Gastroesophageal sphincter (tissue), 4 donors: ENCODE data around the gene SKIL. TPM values are rescaled to one million over a fixed set of nuclear protein-coding genes. Genes with fewer than 3 reads are reported as not detected.

ENCODE experiments used
- ATAC-seq: fragments of 150-250 bp; one replicate; pipeline ENCODE4 v1.9.1; 2016; ENCODE audit warnings: mild to moderate bottlenecking, moderate library complexity
- H3K27ac ChIP-seq, 4 donors: fragments of 200-600 bp; sonication (generic) in 3 of 4; 1 replicate in 3 of 4; 2 replicates in 1 of 4; pipeline ENCODE4 v1.5.1; 2016 to 2019
- H3K27me3 ChIP-seq: fragments of 200-600 bp; sonication (generic); one replicate; pipeline ENCODE4 v1.5.1; 2019
- H3K36me3 ChIP-seq, 2 donors: fragments of 200-600 bp; sonication (generic); one replicate each; pipeline ENCODE4 v1.5.1; 2019; ENCODE audit warnings: control low read depth in 1 of 2
- H3K4me1 ChIP-seq, 3 donors: fragments of 200-600 bp; sonication (generic); 1 replicate in 2 of 3; 2 replicates in 1 of 3; pipeline ENCODE4 v1.5.1; 2016 to 2019; ENCODE audit warnings: control low read depth in 2 of 3
- H3K4me3 ChIP-seq, 2 donors: fragments of 200-600 bp; sonication (generic); one replicate each; pipeline ENCODE4 v1.5.1; 2019; ENCODE audit warnings: mild to moderate bottlenecking in 1 of 2, moderate library complexity in 1 of 2
- H3K9me3 ChIP-seq, 3 donors: fragments of 200-600 bp; sonication (generic); one replicate each; pipeline ENCODE4 v1.5.1; 2017 to 2019; ENCODE audit warnings: control low read depth in 2 of 3
- CTCF ChIP-seq, 4 experiments: fragments of 200-600 bp in 2 of 4; fragments of 450-650 bp in 2 of 4; sonication (generic) in 1 of 4; IDR thresholded peaks; one replicate each; pipeline ENCODE4 v1.5.1; 2017 to 2019; ENCODE audit warnings: antibody characterized with exemption in 4 of 4, mild to moderate bottlenecking in 2 of 4, moderate library complexity in 2 of 4
- EP300 ChIP-seq: sonication (generic); formaldehyde crosslinking; IDR thresholded peaks from one replicate; pipeline ENCODE4 v1.6.1; 2017; ENCODE audit warnings: antibody characterized with exemption, mild to moderate bottlenecking
- POLR2A ChIP-seq, 2 donors: fragments of 450-650 bp; IDR thresholded peaks; one replicate each; pipeline ENCODE4 v1.6.1; 2017; ENCODE audit warnings: antibody characterized with exemption in 2 of 2, mild to moderate bottlenecking in 2 of 2, moderate library complexity in 1 of 2
- POLR2AphosphoS5 ChIP-seq: sonication (generic); formaldehyde crosslinking; IDR thresholded peaks from one replicate; pipeline ENCODE4 v1.6.1; 2017; ENCODE audit warnings: antibody characterized with exemption
- WGBS, 2 donors: methylation state at CpG; one replicate each; pipeline ENCODE4 v1.1.5; 2018; ENCODE audit warnings: low coverage in 1 of 2; 5-methylcytosine and 5-hydroxymethylcytosine counted together
- total RNA-seq, 4 donors: library from RNA; depleted of rRNA; stranded (reverse); fragments of >200 nt; gene quantifications; one replicate each; pipeline ENCODE4 v1.1.0, GENCODE V29; 2016

Gene SKIL
- total RNA-seq, 4 donors from 2014 or later: 29.1 to 52.8 (median 35.9) TPM

GRCh38 chr3:170367797-170368196 is 10.3 kb downstream of the SKIL start:
- Histone ChIP-seq H3K4me1 (peaks cover 0 to 55% (median 5%) of the 10 kb centered on the region in 3 donors), H3K27ac (no peak overlapping the region), H3K36me3 (peaks cover 0 to 8% of the 10 kb centered on the region in 2 donors), H3K9me3 (no peaks in the 10 kb centered on the region), H3K27me3 (no peaks in the 10 kb centered on the region), H3K4me3 (no peak overlapping the region)
- WGBS, 2 donors: 71 to 73% methylated on average over 4 of the region's 4 CpGs
- ATAC-seq: no peak
- TF ChIP-seq EP300: no peak
- no peak for TF ChIP-seq POLR2A (IDR thresholded peaks at IDR 0.05)
- no peak for TF ChIP-seq CTCF (IDR thresholded peaks at IDR 0.05)
- no peak for TF ChIP-seq POLR2AphosphoS5

- H3K4me1 ChIP-seq: peaks cover 0 to 49% (median 5%) of the 10 kb centered on the region in 3 donors
- H3K36me3 ChIP-seq: peaks cover 0 to 2% of the 10 kb centered on the region in 2 donors
- H3K27ac ChIP-seq: no peak overlapping the region
- peak in 3 of 4 experiments; percentile 16 to 43 (median 32) for TF ChIP-seq CTCF (IDR thresholded peaks at IDR 0.05)
- no peak for TF ChIP-seq EP300
- TF ChIP-seq POLR2A (IDR thresholded peaks at IDR 0.05): no peak
- TF ChIP-seq POLR2AphosphoS5: no peak
- no peak for ATAC-seq
- H3K4me3 ChIP-seq: no peak overlapping the region
- no peaks in the 10 kb centered on the region for H3K9me3 ChIP-seq
- WGBS, 2 donors: 71 to 85% methylated on average over 2 of the region's 2 CpGs
- H3K27me3 ChIP-seq: no peaks in the 10 kb centered on the region
These were observed 11.4 kb downstream of the SKIL start for GRCh38 chr3:170368921-170369320.

GRCh38 chr3:170372190-170372879 is 14.8 kb downstream of the SKIL start:
- WGBS, 2 donors: 54 to 74% methylated on average over 2 of the region's 2 CpGs
- Histone ChIP-seq H3K36me3 (no peaks in the 10 kb centered on the region), H3K27me3 (no peaks in the 10 kb centered on the region), H3K9me3 (no peaks in the 10 kb centered on the region), H3K4me1 (peaks cover 0 to 47% (median 5%) of the 10 kb centered on the region in 3 donors), H3K4me3 (no peak overlapping the region), H3K27ac (no peak overlapping the region)
- TF ChIP-seq CTCF (IDR thresholded peaks at IDR 0.05) (no peak), EP300 (no peak), POLR2A (IDR thresholded peaks at IDR 0.05) (no peak), POLR2AphosphoS5 (no peak)
- no peak for ATAC-seq

GRCh38 chr3:170383567-170383966 is 26.1 kb downstream of the SKIL start:
- H3K27ac ChIP-seq: no peak overlapping the region
- no peaks in the 10 kb centered on the region for H3K9me3 ChIP-seq
- no peaks in the 10 kb centered on the region for H3K27me3 ChIP-seq
- WGBS, 2 donors: 88% methylated on average over 1 of the region's 1 CpG; no CpG with 5 or more reads in 1 of the 2 donors
- no peak for ATAC-seq
- no peak for TF ChIP-seq EP300
- no peak for TF ChIP-seq POLR2A (IDR thresholded peaks at IDR 0.05)
- TF ChIP-seq POLR2AphosphoS5: no peak
- TF ChIP-seq CTCF (IDR thresholded peaks at IDR 0.05): no peak
- peaks cover 0 to 84% of the 10 kb centered on the region in 2 donors for H3K36me3 ChIP-seq
- no peak overlapping the region for H3K4me3 ChIP-seq
- H3K4me1 ChIP-seq: no peaks in the 10 kb centered on the region

- Histone ChIP-seq H3K9me3 (no peaks in the 10 kb centered on the region), H3K36me3 (peaks cover 0 to 95% of the 10 kb centered on the region in 2 donors), H3K27ac (no peak overlapping the region), H3K27me3 (no peaks in the 10 kb centered on the region), H3K4me1 (no peaks in the 10 kb centered on the region), H3K4me3 (no peak overlapping the region)
- 88 to 93% methylated on average over 3 of the region's 3 CpGs for WGBS, 2 donors
- TF ChIP-seq EP300 (no peak), CTCF (IDR thresholded peaks at IDR 0.05) (no peak), POLR2A (IDR thresholded peaks at IDR 0.05) (no peak), POLR2AphosphoS5 (no peak)
- no peak for ATAC-seq
These were observed 29.0 kb downstream of the SKIL start for GRCh38 chr3:170386468-170386867.
